Gastroesophageal sphincter (tissue), 3 donors: ENCODE results near the gene ITM2B.

Experiments
- EP300 ChIP-seq: sonication (generic); formaldehyde crosslinking; IDR thresholded peaks from one replicate; pipeline ENCODE4 v1.6.1; 2017; ENCODE audit warnings: antibody characterized with exemption, mild to moderate bottlenecking
- POLR2A ChIP-seq, 2 donors: fragments of 450-650 bp; IDR thresholded peaks; one replicate each; pipeline ENCODE4 v1.6.1; 2017; ENCODE audit warnings: antibody characterized with exemption in 2 of 2, mild to moderate bottlenecking in 2 of 2, moderate library complexity in 1 of 2
- POLR2AphosphoS5 ChIP-seq: sonication (generic); formaldehyde crosslinking; IDR thresholded peaks from one replicate; pipeline ENCODE4 v1.6.1; 2017; ENCODE audit warnings: antibody characterized with exemption
- TF ChIP-seq, protein P1 (sequence below), 4 experiments: fragments of 200-600 bp in 2 of 4; fragments of 450-650 bp in 2 of 4; sonication (generic) in 1 of 4; IDR thresholded peaks; one replicate each; pipeline ENCODE4 v1.5.1; 2017 to 2019; ENCODE audit warnings: antibody characterized with exemption in 4 of 4, mild to moderate bottlenecking in 2 of 4, moderate library complexity in 2 of 4

DNA sequence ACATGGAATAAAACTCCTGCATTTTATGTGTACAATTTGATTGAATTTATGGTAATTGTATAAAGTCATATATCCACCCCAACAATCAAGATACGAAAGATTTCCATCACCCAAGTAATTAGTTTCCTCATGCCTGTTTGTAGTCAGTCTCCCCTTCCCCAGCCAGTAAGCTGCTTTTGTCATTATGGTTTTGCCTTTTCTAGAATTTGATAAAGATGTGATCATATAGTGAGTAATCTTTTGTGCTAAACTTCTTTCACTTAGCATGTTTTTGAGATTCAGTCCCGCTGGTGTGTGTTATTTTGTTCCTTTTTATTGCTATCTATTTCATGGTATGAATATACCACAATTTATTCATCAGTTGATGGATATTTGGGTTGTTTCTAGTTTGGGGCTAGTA is 16.0 kb downstream of the ITM2B start:
- TF ChIP-seq, protein P1, sequence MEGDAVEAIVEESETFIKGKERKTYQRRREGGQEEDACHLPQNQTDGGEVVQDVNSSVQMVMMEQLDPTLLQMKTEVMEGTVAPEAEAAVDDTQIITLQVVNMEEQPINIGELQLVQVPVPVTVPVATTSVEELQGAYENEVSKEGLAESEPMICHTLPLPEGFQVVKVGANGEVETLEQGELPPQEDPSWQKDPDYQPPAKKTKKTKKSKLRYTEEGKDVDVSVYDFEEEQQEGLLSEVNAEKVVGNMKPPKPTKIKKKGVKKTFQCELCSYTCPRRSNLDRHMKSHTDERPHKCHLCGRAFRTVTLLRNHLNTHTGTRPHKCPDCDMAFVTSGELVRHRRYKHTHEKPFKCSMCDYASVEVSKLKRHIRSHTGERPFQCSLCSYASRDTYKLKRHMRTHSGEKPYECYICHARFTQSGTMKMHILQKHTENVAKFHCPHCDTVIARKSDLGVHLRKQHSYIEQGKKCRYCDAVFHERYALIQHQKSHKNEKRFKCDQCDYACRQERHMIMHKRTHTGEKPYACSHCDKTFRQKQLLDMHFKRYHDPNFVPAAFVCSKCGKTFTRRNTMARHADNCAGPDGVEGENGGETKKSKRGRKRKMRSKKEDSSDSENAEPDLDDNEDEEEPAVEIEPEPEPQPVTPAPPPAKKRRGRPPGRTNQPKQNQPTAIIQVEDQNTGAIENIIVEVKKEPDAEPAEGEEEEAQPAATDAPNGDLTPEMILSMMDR (IDR thresholded peaks at IDR 0.05), result no peak
- no peak for TF ChIP-seq POLR2AphosphoS5
- TF ChIP-seq POLR2A (IDR thresholded peaks at IDR 0.05), result no peak
- TF ChIP-seq EP300, result no peak
